GM12801 (cell line): ENCODE data around the gene RARA.

Experiments
- CTCF ChIP-seq: IDR thresholded peaks from one replicate; pipeline ENCODE4 v1.5.1; 2011; ENCODE audit warnings: control low read depth; ENCODE audit not compliant: insufficient read length; ENCODE audit errors: extremely low read depth

Gene RARA

GRCh38 chr17:40331743-40332641 is 23.0 kb downstream of the RARA start:
- no peak for TF ChIP-seq CTCF

GRCh38 chr17:40333781-40334448 is 24.9 kb downstream of the RARA start:
- TF ChIP-seq CTCF, result no peak

DNA sequence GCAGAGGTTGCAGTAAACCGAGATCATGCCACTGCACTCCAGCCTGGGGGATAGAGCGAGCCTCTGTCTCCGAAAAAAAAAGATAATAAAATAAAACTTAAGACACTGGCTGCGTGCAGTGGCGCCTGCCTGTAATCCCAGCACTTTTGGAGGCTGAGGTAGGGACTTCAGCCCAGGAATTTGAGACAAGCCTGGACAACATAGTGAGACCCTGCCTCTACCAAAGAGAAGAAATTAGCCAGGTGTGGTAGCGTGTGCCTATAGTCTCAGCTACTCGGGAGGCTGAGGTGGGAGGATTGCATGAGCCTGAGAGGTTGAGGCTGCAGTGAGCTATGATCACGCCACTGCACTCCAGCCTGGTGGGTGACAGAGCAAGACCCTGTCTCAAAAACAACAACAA is 26.6 kb downstream of the RARA start:
- TF ChIP-seq CTCF, result no peak

DNA sequence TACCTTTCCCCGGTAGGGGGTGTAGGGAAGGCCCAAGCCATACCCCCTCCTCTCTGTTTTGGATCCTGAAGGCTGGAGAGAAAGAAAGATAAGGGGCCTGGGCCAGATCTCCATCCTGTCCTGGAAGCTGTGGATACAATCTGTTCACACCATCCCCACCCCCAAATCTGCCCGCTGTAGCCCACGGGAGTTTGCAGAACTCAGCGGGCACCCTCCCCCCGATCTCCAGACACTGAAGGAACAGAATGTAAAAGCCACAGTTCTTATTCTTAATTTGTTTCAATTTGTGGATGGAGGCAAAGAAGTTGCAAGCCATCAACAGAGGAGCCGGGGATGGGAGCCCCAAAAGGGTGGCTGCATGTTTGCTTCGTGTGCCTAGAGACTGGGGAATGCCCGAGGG is 28.4 kb downstream of the RARA start:
- no peak for TF ChIP-seq CTCF

DNA sequence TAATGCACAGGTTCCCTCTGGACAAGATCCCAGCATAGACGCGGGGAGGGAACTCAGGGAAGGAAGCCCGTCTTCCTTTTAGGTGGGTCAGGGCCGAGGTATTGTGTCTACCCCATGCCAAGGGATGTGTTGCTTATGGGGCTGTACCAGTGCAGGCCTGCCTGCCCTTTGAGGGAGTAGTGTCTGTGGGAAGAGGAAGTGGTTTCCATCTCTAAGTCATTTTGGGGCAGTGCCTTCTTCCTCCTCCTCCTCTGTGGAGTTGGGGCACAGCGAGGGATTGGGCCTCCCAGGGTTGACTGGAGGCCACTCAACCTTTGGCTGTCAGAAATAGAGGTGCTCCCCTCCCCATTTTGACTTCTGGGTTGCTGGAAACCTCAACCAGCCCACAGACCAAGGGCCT is 29.1 kb downstream of the RARA start:
- no peak for TF ChIP-seq CTCF

DNA sequence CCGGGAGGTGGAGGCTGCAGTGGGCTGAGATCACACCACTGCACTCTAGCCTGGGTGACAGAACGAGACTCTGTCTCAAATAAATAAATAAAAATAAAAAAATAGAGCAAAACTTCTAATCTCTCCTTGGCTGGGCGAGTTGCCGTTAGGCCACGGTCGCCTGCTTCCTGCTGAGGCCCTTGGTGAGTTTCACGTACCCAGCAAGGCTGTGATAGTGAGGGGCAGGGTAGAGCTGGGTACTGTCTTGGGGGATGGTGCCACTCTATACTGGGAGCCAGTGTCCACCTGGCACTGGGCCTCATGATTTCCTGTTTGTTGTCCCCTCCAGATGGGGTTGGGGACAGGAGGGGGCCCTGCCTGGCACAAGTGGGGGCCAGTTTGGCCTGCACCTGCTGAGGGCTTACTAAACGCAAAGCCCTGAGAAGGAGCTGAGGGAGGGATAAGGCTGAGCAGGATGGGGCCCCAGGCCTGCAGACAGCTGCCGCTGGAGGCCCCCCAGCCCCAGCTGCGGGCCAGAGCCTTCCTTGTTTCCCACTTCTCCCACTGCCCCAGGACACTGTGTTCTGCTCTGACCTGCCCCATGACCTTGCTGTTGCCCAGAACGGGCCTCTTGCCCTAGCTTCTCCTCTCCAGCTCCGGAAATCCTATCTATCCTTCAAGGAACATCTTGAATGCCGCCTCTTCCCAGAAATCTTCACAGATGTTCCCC is 30.1 kb downstream of the RARA start:
- no peak for TF ChIP-seq CTCF

GRCh38 chr17:40340327-40340726 is 31.3 kb downstream of the RARA start:
- TF ChIP-seq CTCF, result no peak
